Left ventricle myocardium inferior (tissue), 1 donor: ENCODE results near the gene EPB41L4B. TPM values are rescaled to one million over a fixed set of nuclear protein-coding genes. Genes with fewer than 3 reads are reported as not detected.

Source experiments
- DNase-seq: peaks from one replicate; pipeline ENCODE4 v3.0.0-alpha.2; 2020
- H3K27ac ChIP-seq: fragments of 200-600 bp; replicated peaks from 2 replicates; pipeline ENCODE4 v1.8.0; 2021
- H3K27me3 ChIP-seq: fragments of 200-600 bp; 2 replicates; pipeline ENCODE4 v1.8.0; 2021; ENCODE audit warnings: low read depth
- H3K36me3 ChIP-seq: fragments of 200-600 bp; 2 replicates; pipeline ENCODE4 v1.8.0; 2021
- H3K4me1 ChIP-seq: fragments of 200-600 bp; 2 replicates; pipeline ENCODE4 v1.8.0; 2021
- H3K4me3 ChIP-seq: fragments of 200-600 bp; 2 replicates; pipeline ENCODE4 v1.8.0; 2021; ENCODE audit warnings: mild to moderate bottlenecking, moderate library complexity
- H3K9me3 ChIP-seq: fragments of 200-600 bp; replicated peaks from 2 replicates; pipeline ENCODE4 v1.8.0; 2021
- intact Hi-C: fragments of 100-400 bp; cut with micrococcal nuclease; formaldehyde crosslinking; loops from one replicate; pipeline ENCODE4 v1.11.0; 2022
- total RNA-seq: library from RNA; stranded (reverse); fragmentation: NEBNext Ultra II Directional; extraction: Animal tissue kit (Norgen Biotek cat#: 25700); gene quantifications from one replicate; pipeline ENCODE4 v1.2.1, GENCODE V29; 2021
- TF ChIP-seq, protein P1 (sequence below): fragments of 200-600 bp; IDR thresholded peaks from 2 replicates; pipeline ENCODE4 v1.8.0; 2021; ENCODE audit warnings: antibody characterized with exemption, mild to moderate bottlenecking, borderline replicate concordance
- donor health status: DM: no; HTN: yes; CAD: no; lungs with severe emphysema.

The EPB41L4B gene
- total RNA-seq, 1 donor from 2014 or later, result 13.9 TPM

DNA sequence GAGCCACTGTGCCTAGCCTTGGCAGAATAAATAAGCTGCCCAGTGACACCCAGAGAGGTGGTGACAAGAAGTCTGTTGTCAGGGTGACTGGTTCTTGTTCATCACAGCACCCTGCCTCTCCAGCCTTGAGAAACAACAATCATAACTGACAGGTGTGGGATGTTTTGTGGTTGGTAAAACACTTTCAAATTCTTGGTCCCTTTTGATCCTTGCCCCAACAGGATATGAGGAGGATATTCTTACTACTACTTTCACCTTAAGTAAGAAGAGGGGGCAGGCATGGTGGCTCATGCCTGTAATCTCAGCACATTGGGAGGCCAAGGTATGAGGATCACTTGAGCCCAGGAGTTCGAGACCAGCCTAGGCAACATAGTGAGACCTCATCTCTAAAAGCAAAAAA is 139.6 kb downstream of the EPB41L4B start:
- Histone ChIP-seq H3K27ac (no peak overlapping the region), H3K9me3 (no peaks in the 10 kb centered on the region), H3K27me3 (peaks cover 5% of the 10 kb centered on the region), H3K36me3 (no peaks in the 10 kb centered on the region), H3K4me1 (no peaks in the 10 kb centered on the region), H3K4me3 (no peak overlapping the region)
- intact Hi-C loops, result no loop called here
- TF ChIP-seq, protein P1, sequence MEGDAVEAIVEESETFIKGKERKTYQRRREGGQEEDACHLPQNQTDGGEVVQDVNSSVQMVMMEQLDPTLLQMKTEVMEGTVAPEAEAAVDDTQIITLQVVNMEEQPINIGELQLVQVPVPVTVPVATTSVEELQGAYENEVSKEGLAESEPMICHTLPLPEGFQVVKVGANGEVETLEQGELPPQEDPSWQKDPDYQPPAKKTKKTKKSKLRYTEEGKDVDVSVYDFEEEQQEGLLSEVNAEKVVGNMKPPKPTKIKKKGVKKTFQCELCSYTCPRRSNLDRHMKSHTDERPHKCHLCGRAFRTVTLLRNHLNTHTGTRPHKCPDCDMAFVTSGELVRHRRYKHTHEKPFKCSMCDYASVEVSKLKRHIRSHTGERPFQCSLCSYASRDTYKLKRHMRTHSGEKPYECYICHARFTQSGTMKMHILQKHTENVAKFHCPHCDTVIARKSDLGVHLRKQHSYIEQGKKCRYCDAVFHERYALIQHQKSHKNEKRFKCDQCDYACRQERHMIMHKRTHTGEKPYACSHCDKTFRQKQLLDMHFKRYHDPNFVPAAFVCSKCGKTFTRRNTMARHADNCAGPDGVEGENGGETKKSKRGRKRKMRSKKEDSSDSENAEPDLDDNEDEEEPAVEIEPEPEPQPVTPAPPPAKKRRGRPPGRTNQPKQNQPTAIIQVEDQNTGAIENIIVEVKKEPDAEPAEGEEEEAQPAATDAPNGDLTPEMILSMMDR, result no peak
- DNase-seq, result no peak

DNA sequence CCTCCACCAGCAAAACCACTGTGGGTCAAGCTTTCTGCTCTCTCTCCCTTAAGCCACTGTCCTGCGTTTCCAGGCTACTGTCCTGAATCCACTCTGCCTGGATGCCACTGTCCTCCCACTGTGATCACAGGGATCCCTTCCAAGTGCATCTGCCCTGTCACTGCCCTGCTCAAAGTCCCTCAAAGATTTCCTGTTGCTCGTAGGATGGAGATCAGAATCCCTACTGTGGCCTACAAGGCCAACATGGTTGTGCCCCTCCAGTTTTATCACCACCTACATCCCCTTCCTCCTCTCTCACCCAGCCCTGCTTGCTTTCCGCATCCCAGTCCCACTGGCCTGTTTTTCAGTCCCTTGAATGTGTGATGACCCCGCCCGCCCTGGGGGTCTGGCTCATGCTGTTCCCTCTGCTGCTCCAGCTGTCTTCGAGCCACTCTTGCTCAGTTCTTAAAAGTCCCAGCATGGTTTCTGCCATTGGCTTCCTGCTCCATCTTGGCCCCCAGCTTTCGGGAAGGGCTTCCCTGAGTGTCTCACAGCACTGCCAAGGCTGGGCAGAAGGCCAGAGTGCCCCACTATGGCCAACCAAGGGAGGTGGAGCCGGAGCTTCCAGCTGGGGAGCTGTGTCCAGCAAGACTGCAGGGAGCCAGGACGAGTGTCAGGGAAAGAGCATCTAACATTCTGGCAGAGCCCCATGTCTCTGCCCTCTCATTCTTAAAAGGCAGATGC is 140.9 kb downstream of the EPB41L4B start:
- TF ChIP-seq, protein P1, result no peak
- Histone ChIP-seq H3K4me3 (no peak overlapping the region), H3K36me3 (no peaks in the 10 kb centered on the region), H3K27ac (no peak overlapping the region), H3K9me3 (no peaks in the 10 kb centered on the region), H3K27me3 (peaks cover 5% of the 10 kb centered on the region), H3K4me1 (no peaks in the 10 kb centered on the region)
- peak; percentile 24 for DNase-seq
- intact Hi-C loops, result no loop called here

DNA sequence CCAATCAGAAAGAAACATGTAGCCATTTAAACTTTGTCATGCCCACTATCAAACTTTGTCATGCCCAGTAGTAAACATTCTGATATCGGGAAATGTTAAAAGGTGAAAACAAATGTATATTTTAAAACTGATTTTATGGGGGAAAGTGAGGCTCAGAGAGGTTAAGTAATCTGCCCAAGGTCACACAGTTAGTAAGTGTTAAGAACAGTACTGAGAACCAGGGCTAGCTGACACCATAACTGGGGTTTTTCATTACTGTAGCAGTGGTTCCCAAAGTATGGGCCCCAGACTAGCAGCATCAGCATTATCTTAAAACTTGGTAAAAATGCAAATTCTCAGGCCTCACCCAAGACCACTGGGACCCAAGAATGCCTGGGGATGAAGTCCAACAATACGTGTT is 143.9 kb downstream of the EPB41L4B start:
- Histone ChIP-seq H3K27me3 (peaks cover 5% of the 10 kb centered on the region), H3K27ac (no peak overlapping the region), H3K4me3 (no peak overlapping the region), H3K36me3 (no peaks in the 10 kb centered on the region), H3K4me1 (no peaks in the 10 kb centered on the region), H3K9me3 (no peaks in the 10 kb centered on the region)
- TF ChIP-seq, protein P1, result no peak
- no peak for DNase-seq
- intact Hi-C loops, result no loop called here

DNA sequence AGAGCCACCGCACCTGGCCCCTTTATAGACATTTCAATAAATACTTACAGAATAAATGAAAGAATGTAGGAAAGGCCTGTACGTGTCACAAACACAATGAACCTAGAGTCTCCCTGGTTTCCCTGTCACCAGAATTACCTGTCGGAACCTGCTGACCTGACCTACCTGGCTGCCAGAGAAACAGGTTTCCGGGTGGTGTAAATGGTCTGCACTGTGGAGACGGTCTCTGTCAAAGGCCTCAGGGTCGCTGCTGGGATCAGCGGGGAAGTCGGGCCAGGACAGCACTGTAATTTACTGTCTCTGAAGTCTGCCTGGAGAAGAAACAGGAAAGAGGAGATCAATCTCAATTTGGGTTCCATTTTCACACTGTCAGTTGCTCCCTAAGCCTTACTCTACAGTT is 144.5 kb downstream of the EPB41L4B start:
- Histone ChIP-seq H3K4me3 (no peak overlapping the region), H3K27ac (no peak overlapping the region)
- intact Hi-C loops, result no loop called here

DNA sequence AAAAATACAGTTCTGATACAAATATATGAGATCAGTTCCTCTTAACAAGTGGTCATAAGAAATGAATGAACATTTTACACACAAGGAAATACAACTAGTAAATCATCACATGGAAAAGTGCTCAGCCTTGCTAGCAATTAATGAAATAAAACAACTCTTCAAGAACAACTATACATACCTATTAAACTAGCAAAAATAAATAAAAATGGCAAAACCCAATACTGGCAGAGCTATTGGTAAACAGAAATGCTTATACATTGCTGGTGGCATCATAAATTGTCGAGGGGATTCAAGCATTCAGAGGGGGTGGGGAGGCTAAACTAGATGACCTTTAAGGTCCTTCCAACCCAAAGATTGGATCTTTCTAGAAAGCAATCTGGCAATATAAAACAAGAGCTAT is 147.9 kb downstream of the EPB41L4B start:
- Histone ChIP-seq H3K4me3 (no peak overlapping the region), H3K9me3 (no peaks in the 10 kb centered on the region), H3K27ac (no peak overlapping the region), H3K4me1 (no peaks in the 10 kb centered on the region), H3K36me3 (no peaks in the 10 kb centered on the region), H3K27me3 (peaks cover 16% of the 10 kb centered on the region)
- no peak for DNase-seq
- intact Hi-C loops, result no loop called here
- TF ChIP-seq, protein P1, result no peak

More for the DNA sequence above, 144.5 kb downstream of the EPB41L4B start:
- Histone ChIP-seq H3K4me1 (no peaks in the 10 kb centered on the region), H3K27me3 (peaks cover 5% of the 10 kb centered on the region), H3K9me3 (no peaks in the 10 kb centered on the region), H3K36me3 (no peaks in the 10 kb centered on the region)
- no peak for DNase-seq
- TF ChIP-seq, protein P1, result no peak
